H9 (cell line): ENCODE data around the gene RBM38. TPM values are rescaled to one million over a fixed set of nuclear protein-coding genes. Genes with fewer than 3 reads are reported as not detected.

ENCODE experiments used
- DNase-seq: peaks from one replicate; pipeline ENCODE4 v3.0.0-alpha.2; 2017
- H2AFZ ChIP-seq: one replicate; pipeline ENCODE4 v1.6.1; 2013; ENCODE audit warnings: mild to moderate bottlenecking, low read length, control low read depth, moderate library complexity
- H2AK5ac ChIP-seq: 2 replicates; pipeline ENCODE4 v1.6.1; 2013; ENCODE audit warnings: low read length, control low read depth, mixed read lengths; ENCODE audit not compliant: insufficient read length
- H2BK120ac ChIP-seq: one replicate; pipeline ENCODE4 v1.6.1; 2013; ENCODE audit warnings: low read depth, mild to moderate bottlenecking, low read length, control low read depth, inconsistent platforms; ENCODE audit not compliant: poor library complexity, severe bottlenecking
- H2BK12ac ChIP-seq: 2 replicates; pipeline ENCODE4 v1.6.1; 2013; ENCODE audit warnings: low read length, control low read depth, mixed read lengths, low read depth; ENCODE audit not compliant: insufficient read length
- H2BK15ac ChIP-seq: 2 replicates; pipeline ENCODE4 v1.6.1; 2013; ENCODE audit warnings: low read depth, low read length, control low read depth
- H2BK20ac ChIP-seq: one replicate; pipeline ENCODE4 v1.6.1; 2013; ENCODE audit warnings: low read depth, mild to moderate bottlenecking, low read length, control low read depth, inconsistent platforms; ENCODE audit not compliant: poor library complexity, severe bottlenecking
- H2BK5ac ChIP-seq: 2 replicates; pipeline ENCODE4 v1.6.1; 2013; ENCODE audit warnings: low read length, control low read depth, mixed read lengths; ENCODE audit not compliant: insufficient read length
- H3K14ac ChIP-seq: 2 replicates; pipeline ENCODE4 v1.6.1; 2013; ENCODE audit warnings: low read length, control low read depth; ENCODE audit not compliant: insufficient read depth
- H3K18ac ChIP-seq: 2 replicates; pipeline ENCODE4 v1.6.1; 2013; ENCODE audit warnings: low read depth, mild to moderate bottlenecking, mixed read lengths, low read length, control low read depth; ENCODE audit not compliant: insufficient read length
- H3K23ac ChIP-seq: 2 replicates; pipeline ENCODE4 v1.6.1; 2013; ENCODE audit warnings: low read length, control low read depth, mixed read lengths, low read depth; ENCODE audit not compliant: insufficient read length
- H3K23me2 ChIP-seq: 2 replicates; pipeline ENCODE4 v1.6.1; 2013; ENCODE audit warnings: low read depth, mild to moderate bottlenecking, mixed read lengths, low read length, control low read depth; ENCODE audit not compliant: insufficient read length, poor library complexity, severe bottlenecking
- H3K27ac ChIP-seq: 2 replicates; pipeline ENCODE4 v1.5.1; 2013; ENCODE audit warnings: low read length, control low read depth, mixed read lengths, low read depth; ENCODE audit not compliant: insufficient read length
- H3K27me3 ChIP-seq: 2 replicates; pipeline ENCODE4 v1.6.1; 2013; ENCODE audit warnings: low read length, control low read depth, inconsistent platforms; ENCODE audit not compliant: insufficient read depth
- H3K4ac ChIP-seq: 2 replicates; pipeline ENCODE4 v1.6.1; 2013; ENCODE audit warnings: low read depth, mild to moderate bottlenecking, control low read depth, inconsistent platforms, low read length, moderate library complexity
- H3K4me1 ChIP-seq: 2 replicates; pipeline ENCODE4 v1.6.1; 2013; ENCODE audit warnings: low read length, control low read depth, inconsistent platforms; ENCODE audit not compliant: insufficient read depth
- H3K4me2 ChIP-seq: 2 replicates; pipeline ENCODE4 v1.6.1; 2013; ENCODE audit warnings: low read length, control low read depth, mixed read lengths; ENCODE audit not compliant: insufficient read length, insufficient read depth
- H3K56ac ChIP-seq: 2 replicates; pipeline ENCODE4 v1.6.1; 2013; ENCODE audit warnings: low read depth, mild to moderate bottlenecking, mixed read lengths, low read length, control low read depth; ENCODE audit not compliant: insufficient read length
- H3K79me1 ChIP-seq: 2 replicates; pipeline ENCODE4 v1.6.1; 2013; ENCODE audit warnings: low read depth, mild to moderate bottlenecking, moderate library complexity, low read length, control low read depth, inconsistent platforms; ENCODE audit not compliant: insufficient read depth, poor library complexity, severe bottlenecking
- H3K79me2 ChIP-seq: 2 replicates; pipeline ENCODE4 v1.6.1; 2013; ENCODE audit warnings: low read length, control low read depth, inconsistent platforms; ENCODE audit not compliant: insufficient read depth
- H3K9ac ChIP-seq: 2 replicates; pipeline ENCODE4 v1.6.1; 2013; ENCODE audit warnings: low read length, control low read depth, mixed read lengths; ENCODE audit not compliant: insufficient read length; ENCODE audit errors: extremely low read depth
- H3K9me3 ChIP-seq: one replicate; pipeline ENCODE4 v1.6.1; 2013; ENCODE audit warnings: low read depth, low read length, inconsistent platforms; ENCODE audit not compliant: control insufficient read depth
- H3T11ph ChIP-seq: one replicate; pipeline ENCODE4 v1.6.1; 2013; ENCODE audit warnings: mild to moderate bottlenecking, low read length, control low read depth, inconsistent platforms
- H4K20me1 ChIP-seq: one replicate; pipeline ENCODE4 v1.6.1; 2013; ENCODE audit not compliant: control insufficient read depth, insufficient read length, insufficient read depth
- H4K5ac ChIP-seq: 2 replicates; pipeline ENCODE4 v1.6.1; 2013; ENCODE audit warnings: low read depth, mild to moderate bottlenecking, mixed read lengths, low read length, control low read depth; ENCODE audit not compliant: insufficient read length
- H4K8ac ChIP-seq: replicated peaks from 2 replicates; pipeline ENCODE4 v1.6.1; 2013; ENCODE audit warnings: low read length, control low read depth, mixed read lengths, low read depth; ENCODE audit not compliant: insufficient read length
- H4K91ac ChIP-seq: 2 replicates; pipeline ENCODE4 v1.6.1; 2013; ENCODE audit warnings: low read depth, mild to moderate bottlenecking, moderate library complexity, mixed read lengths, low read length, control low read depth; ENCODE audit not compliant: insufficient read length
- H3K27ac Mint-ChIP-seq, 3 experiments: 2 replicates in 2 of 3; 3 replicates in 1 of 3; pipeline ENCODE4 v1.8.0; 2020 to 2021; ENCODE audit warnings: mixed read lengths in 3 of 3, mild to moderate bottlenecking in 1 of 3, moderate library complexity in 1 of 3
- H3K27me3 Mint-ChIP-seq: 2 replicates; pipeline ENCODE4 v1.8.0; 2021; ENCODE audit warnings: low read depth, mild to moderate bottlenecking, moderate library complexity, mixed read lengths
- H3K36me3 Mint-ChIP-seq, 3 experiments: 2 replicates in 2 of 3; 3 replicates in 1 of 3; pipeline ENCODE4 v1.8.0; 2020 to 2021; ENCODE audit warnings: low read depth in 3 of 3, mixed read lengths in 3 of 3; ENCODE audit not compliant: insufficient read depth in 1 of 3
- H3K4me1 Mint-ChIP-seq, 2 experiments: 2 replicates each; pipeline ENCODE4 v1.8.0; 2020; ENCODE audit warnings: mixed read lengths in 2 of 2
- H3K4me3 Mint-ChIP-seq, 2 experiments: 2 replicates in 1 of 2; 3 replicates in 1 of 2; pipeline ENCODE4 v1.8.0; 2020 to 2021; ENCODE audit warnings: mild to moderate bottlenecking in 2 of 2, mixed read lengths in 2 of 2, moderate library complexity in 1 of 2
- H3K9me3 Mint-ChIP-seq, 2 experiments: 2 replicates in 1 of 2; 3 replicates in 1 of 2; pipeline ENCODE4 v1.8.0; 2020; ENCODE audit warnings: mild to moderate bottlenecking in 2 of 2, mixed read lengths in 2 of 2, moderate library complexity in 1 of 2
- CTCF ChIP-seq: fragments of 200-600 bp; sonication (generic); conservative IDR thresholded peaks from 3 replicates; pipeline ENCODE4 v1.8.0; 2021; ENCODE audit warnings: antibody characterized with exemption, mild to moderate bottlenecking
- WGBS: extraction: QIAGEN DNeasy Blood & Tissue Kit; methylation state at CpG from one replicate; pipeline ENCODE4 v1.1.7; 2013; ENCODE audit warnings: missing lambda C conversion rate, low lambda C conversion rate, mixed read lengths; ENCODE audit not compliant: insufficient read length; ENCODE audit errors: extremely low coverage; 5-methylcytosine and 5-hydroxymethylcytosine counted together
- total RNA-seq: library from RNA; stranded (reverse); gene quantifications from 2 replicates; pipeline ENCODE4 v1.2.1, GENCODE V29; 2021

Gene RBM38
- total RNA-seq, 1 experiment from 2014 or later: 66.8 TPM

GRCh38 chr20:57417051-57417689 lies 26.0 kb downstream of the RBM38 start:
- Histone ChIP-seq H3K18ac (no peak overlapping the region), H3K23ac (no peak overlapping the region)

More at GRCh38 chr20:57417051-57417689, 26.0 kb downstream of the RBM38 start:
- no peaks in the 10 kb centered on the region for H3K79me2 ChIP-seq
- Mint-ChIP-seq H3K4me1 (peaks cover 0 to 11% of the 10 kb centered on the region in 2 experiments; a peak in 2 of 4 replicates), H3K27me3 (peaks cover 2% of the 10 kb centered on the region), H3K4me3 (no peak overlapping the region), H3K9me3 (no peaks in the 10 kb centered on the region), H3K27ac (no peak overlapping the region), H3K36me3 (no peaks in the 10 kb centered on the region)
- no peaks in the 10 kb centered on the region for H3K27me3 ChIP-seq
- no peak overlapping the region for H2BK20ac ChIP-seq
- no peak for TF ChIP-seq CTCF
- no peak overlapping the region for H2BK120ac ChIP-seq
- H3K23me2 ChIP-seq: no peaks in the 10 kb centered on the region
- no peaks in the 10 kb centered on the region for H4K20me1 ChIP-seq
- H3K4me1 ChIP-seq: no peaks in the 10 kb centered on the region
- H3K79me1 ChIP-seq: no peaks in the 10 kb centered on the region
- DNase-seq: no peak
- H3K9me3 ChIP-seq: no peaks in the 10 kb centered on the region
- no peak overlapping the region for H4K8ac ChIP-seq
- no peak overlapping the region for H3T11ph ChIP-seq
- no peak overlapping the region for H2AFZ ChIP-seq
- no peak overlapping the region for H3K27ac ChIP-seq
- no peak overlapping the region for H4K91ac ChIP-seq
- H2BK5ac ChIP-seq: no peak overlapping the region
- no peak overlapping the region for H3K9ac ChIP-seq
- no peak overlapping the region for H4K5ac ChIP-seq
- H3K4me2 ChIP-seq: no peak overlapping the region
- H3K4ac ChIP-seq: no peak overlapping the region
- H3K56ac ChIP-seq: no peak overlapping the region
- H2BK12ac ChIP-seq: no peak overlapping the region
- H2BK15ac ChIP-seq: no peak overlapping the region
- 100% methylated on average over 1 of the region's 6 CpGs for WGBS
- no peak overlapping the region for H3K14ac ChIP-seq
- no peak overlapping the region for H2AK5ac ChIP-seq
